HCT116 (cell line): ENCODE results near the gene RPL14. TPM values are rescaled to one million over a fixed set of nuclear protein-coding genes. Genes with fewer than 3 reads are reported as not detected.

Experiments used
- ATAC-seq: fragments of 200-7000 bp; cut with Tn5 transposase; 2 replicates; pipeline ENCODE4 v1.9.1; 2020; ENCODE audit warnings: mild to moderate bottlenecking, moderate library complexity
- BruUV-seq: library from RNA; stranded (reverse); fragments of 400-500 nt; replicated peaks from 2 replicates; lab custom pipeline; 2021; lab: Mats Ljungman, UMichigan
- CTCF ChIA-PET: fragments of 300-600 bp; sonication (Branson Sonifier 250); formaldehyde crosslinking; loops from one replicate; lab custom pipeline; 2021; ENCODE audit warnings: antibody characterized with exemption; lab: Charles Lee
- POLR2A ChIA-PET: fragments of 300-600, 350-600 bp; sonication (Branson Sonifier 250); formaldehyde crosslinking; loops from one replicate; lab custom pipeline; 2021; ENCODE audit warnings: antibody characterized with exemption; lab: Charles Lee
- RAD21 ChIA-PET, 2 experiments: fragments of 300-600 bp; sonication (Branson Sonifier 250); formaldehyde crosslinking; loops; one replicate each; lab custom pipeline; 2023; ENCODE audit warnings: low total read pairs in 2 of 2; ENCODE audit not compliant: uncharacterized antibody in 2 of 2, unreplicated experiment in 2 of 2, low non-redundant PET in 1 of 2; lab: Charles Lee
- DNase-seq: peaks from one replicate; pipeline ENCODE4 v3.0.0-alpha.2; 2010; ENCODE audit warnings: low read depth, low spot score
- H2AFZ ChIP-seq: fragments of 200-600 bp; shearing (Covaris generic), sonication (generic); 2 replicates; pipeline ENCODE4 v1.6.1; 2017; ENCODE audit warnings: low read depth, mixed run types, mixed read lengths, antibody characterized with exemption, low read length; ENCODE audit not compliant: poor library complexity, severe bottlenecking
- H3K27ac ChIP-seq: 2 replicates; pipeline ENCODE4 v1.5.1; 2012; ENCODE audit warnings: low read depth, low read length
- H3K27me3 ChIP-seq: fragments of 200-600 bp; sonication (generic); 2 replicates; pipeline ENCODE4 v1.6.1; 2016; ENCODE audit warnings: mixed run types, low read length, mixed read lengths; ENCODE audit not compliant: insufficient read depth
- H3K36me3 ChIP-seq, 2 experiments: fragments of 200-500 bp in 1 of 2; fragments of 200-600 bp in 1 of 2; sonication (Bioruptor generic) in 1 of 2; sonication (generic) in 1 of 2; 2 replicates each; pipeline versions ENCODE4 v1.5.1 to v1.6.1; 2014 to 2016; ENCODE audit warnings: low read length in 2 of 2, inconsistent platforms in 1 of 2, mixed read lengths in 1 of 2, mixed run types in 1 of 2; ENCODE audit not compliant: insufficient read depth in 2 of 2, control insufficient read depth in 1 of 2
- H3K4me1 ChIP-seq, 2 experiments: fragments of 200-600 bp in 1 of 2; sonication (generic) in 1 of 2; 2 replicates each; pipeline versions ENCODE4 v1.5.1 to v1.6.1; 2012 to 2017; ENCODE audit warnings: low read length in 2 of 2, inconsistent platforms in 1 of 2, mild to moderate bottlenecking in 1 of 2, mixed read lengths in 1 of 2, mixed run types in 1 of 2, moderate library complexity in 1 of 2; ENCODE audit not compliant: insufficient read depth in 2 of 2, control insufficient read depth in 1 of 2
- H3K4me2 ChIP-seq: fragments of 200-600 bp; sonication (generic); 2 replicates; pipeline ENCODE4 v1.6.1; 2017; ENCODE audit warnings: mixed run types, low read length, mixed read lengths
- H3K4me3 ChIP-seq, 2 experiments: fragments of 200-600 bp in 1 of 2; sonication (generic) in 1 of 2; replicated peaks in 1 of 2; 2 replicates each; pipeline ENCODE4 v1.5.1; 2011 to 2016; ENCODE audit warnings: low read length in 2 of 2, control low read depth in 1 of 2, low read depth in 1 of 2, mild to moderate bottlenecking in 1 of 2, mixed read lengths in 1 of 2, mixed run types in 1 of 2
- H3K79me2 ChIP-seq: fragments of 200-600 bp; sonication (generic); 2 replicates; pipeline ENCODE4 v1.6.1; 2017; ENCODE audit warnings: mild to moderate bottlenecking, mixed run types, low read length, moderate library complexity, mixed read lengths; ENCODE audit not compliant: insufficient read depth
- H3K9ac ChIP-seq: fragments of 200-600 bp; sonication (generic); 2 replicates; pipeline ENCODE4 v1.6.1; 2016; ENCODE audit warnings: low read length, mixed read lengths
- H3K9me2 ChIP-seq: fragments of 200-600 bp; sonication (generic), shearing (Covaris generic); 2 replicates; pipeline ENCODE4 v1.6.1; 2017; ENCODE audit warnings: mixed run types, mild to moderate bottlenecking, moderate library complexity; ENCODE audit not compliant: insufficient read depth
- H3K9me3 ChIP-seq, 2 experiments: fragments of 200-500 bp in 1 of 2; fragments of 200-600 bp in 1 of 2; sonication (Bioruptor generic) in 1 of 2; sonication (generic) in 1 of 2; 2 replicates each; pipeline ENCODE4 v1.6.1; 2014 to 2017; ENCODE audit warnings: low read length in 2 of 2, mixed read lengths in 2 of 2, inconsistent platforms in 1 of 2, low read depth in 1 of 2, mild to moderate bottlenecking in 1 of 2, mixed run types in 1 of 2, moderate library complexity in 1 of 2; ENCODE audit not compliant: control insufficient read depth in 1 of 2, insufficient read depth in 1 of 2
- H4K20me1 ChIP-seq: fragments of 200-600 bp; sonication (generic), shearing (Covaris generic); 2 replicates; pipeline ENCODE4 v1.6.1; 2017; ENCODE audit warnings: mixed run types, mild to moderate bottlenecking, moderate library complexity; ENCODE audit not compliant: insufficient read depth
- ATF3 ChIP-seq: IDR thresholded peaks from 2 replicates; pipeline ENCODE4 v1.6.1; 2012
- CBX3 ChIP-seq: IDR thresholded peaks from 2 replicates; pipeline ENCODE4 v1.6.1; 2012; ENCODE audit warnings: low read depth
- EGR1 ChIP-seq: IDR thresholded peaks from 2 replicates; pipeline ENCODE4 v1.6.1; 2012; ENCODE audit warnings: low read depth
- ELF1 ChIP-seq: IDR thresholded peaks from 2 replicates; pipeline ENCODE4 v1.6.1; 2012; ENCODE audit warnings: low read depth, borderline replicate concordance
- EZH2phosphoT487 ChIP-seq: fragments of 200-600 bp; IDR thresholded peaks from 2 replicates; pipeline ENCODE4 v1.6.1; 2018; ENCODE audit warnings: antibody characterized with exemption, borderline replicate concordance
- FOSL1 ChIP-seq: IDR thresholded peaks from 2 replicates; pipeline ENCODE4 v1.6.1; 2012; ENCODE audit warnings: low read depth
- JUND ChIP-seq: IDR thresholded peaks from 2 replicates; pipeline ENCODE4 v1.6.1; 2012
- POLR2A ChIP-seq: IDR thresholded peaks from 2 replicates; pipeline ENCODE4 v1.7.0; 2011; ENCODE audit warnings: borderline replicate concordance; ENCODE audit not compliant: insufficient read depth, insufficient read length; ENCODE audit errors: extremely low read depth
- SIN3A ChIP-seq: IDR thresholded peaks from 2 replicates; pipeline ENCODE4 v1.6.1; 2012; ENCODE audit warnings: low read depth
- SRF ChIP-seq: IDR thresholded peaks from 2 replicates; pipeline ENCODE4 v1.6.1; 2012; ENCODE audit warnings: low read depth
- YY1 ChIP-seq: IDR thresholded peaks from 2 replicates; pipeline ENCODE4 v1.6.1; 2011; ENCODE audit warnings: low read length, low read depth, moderate library complexity, mild to moderate bottlenecking; ENCODE audit not compliant: insufficient replicate concordance; ENCODE audit errors: extremely low read depth
- intact Hi-C: fragments of 100-400 bp; cut with micrococcal nuclease; formaldehyde crosslinking; loops from 2 replicates; pipeline ENCODE4 v1.10.0; 2022
- total RNA-seq: library from RNA; stranded (reverse); gene quantifications from one replicate; pipeline ENCODE4 v1.2.1, GENCODE V29; 2021; ENCODE audit not compliant: unreplicated experiment
- TF ChIP-seq, protein P1 (sequence below): IDR thresholded peaks from 2 replicates; pipeline ENCODE4 v1.6.1; 2011; ENCODE audit warnings: mild to moderate bottlenecking, low read length, moderate library complexity; ENCODE audit not compliant: insufficient replicate concordance; ENCODE audit errors: extremely low read depth

The RPL14 gene
- total RNA-seq, 1 experiment from 2014 or later, result 2,938 TPM

DNA sequence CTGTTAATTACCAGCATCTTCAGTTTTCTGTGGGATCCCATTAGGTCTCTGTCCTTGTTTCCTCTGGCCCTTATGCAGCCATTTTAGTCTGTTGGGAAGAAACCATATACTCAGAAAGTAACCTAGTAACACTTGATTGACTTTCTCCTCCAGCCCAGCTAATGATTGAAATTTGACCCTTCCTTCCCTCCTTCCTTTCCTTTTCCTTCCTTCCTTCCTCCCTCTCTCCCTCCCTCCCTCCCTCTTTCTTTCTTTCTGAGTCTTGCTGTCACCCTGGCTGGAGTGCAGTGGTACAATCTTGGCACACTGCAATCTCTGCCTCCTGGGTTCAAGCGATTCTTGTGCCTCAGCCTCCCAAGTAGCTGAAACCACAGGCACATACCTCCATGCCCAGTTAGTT, 42.8 kb downstream of the RPL14 start:
- no peak for ATAC-seq
- Histone ChIP-seq H3K9ac (no peak overlapping the region), H3K4me1 (peaks cover 7 to 14% of the 10 kb centered on the region in 2 experiments), H3K9me2 (no peaks in the 10 kb centered on the region), H3K79me2 (no peaks in the 10 kb centered on the region), H3K4me3 (no peak overlapping the region), H3K27ac (no peak overlapping the region), H3K9me3 (no peaks in the 10 kb centered on the region)
- RAD21 ChIA-PET, result no interaction called here
- POLR2A ChIA-PET, result no interaction called here
- BruUV-seq, result no TSS peak
- TF ChIP-seq SIN3A, result no peak
- TF ChIP-seq CBX3, result no peak
- TF ChIP-seq ELF1, result no peak
- TF ChIP-seq POLR2A, result no peak
- TF ChIP-seq JUND, result no peak
- no peak for TF ChIP-seq EGR1
- no peak for TF ChIP-seq EZH2phosphoT487
- TF ChIP-seq ATF3, result no peak
- no peak for TF ChIP-seq YY1
- TF ChIP-seq, protein P1, sequence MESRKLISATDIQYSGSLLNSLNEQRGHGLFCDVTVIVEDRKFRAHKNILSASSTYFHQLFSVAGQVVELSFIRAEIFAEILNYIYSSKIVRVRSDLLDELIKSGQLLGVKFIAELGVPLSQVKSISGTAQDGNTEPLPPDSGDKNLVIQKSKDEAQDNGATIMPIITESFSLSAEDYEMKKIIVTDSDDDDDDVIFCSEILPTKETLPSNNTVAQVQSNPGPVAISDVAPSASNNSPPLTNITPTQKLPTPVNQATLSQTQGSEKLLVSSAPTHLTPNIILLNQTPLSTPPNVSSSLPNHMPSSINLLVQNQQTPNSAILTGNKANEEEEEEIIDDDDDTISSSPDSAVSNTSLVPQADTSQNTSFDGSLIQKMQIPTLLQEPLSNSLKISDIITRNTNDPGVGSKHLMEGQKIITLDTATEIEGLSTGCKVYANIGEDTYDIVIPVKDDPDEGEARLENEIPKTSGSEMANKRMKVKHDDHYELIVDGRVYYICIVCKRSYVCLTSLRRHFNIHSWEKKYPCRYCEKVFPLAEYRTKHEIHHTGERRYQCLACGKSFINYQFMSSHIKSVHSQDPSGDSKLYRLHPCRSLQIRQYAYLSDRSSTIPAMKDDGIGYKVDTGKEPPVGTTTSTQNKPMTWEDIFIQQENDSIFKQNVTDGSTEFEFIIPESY, result no peak
- TF ChIP-seq FOSL1, result no peak
- TF ChIP-seq SRF, result no peak
- TF ChIP-seq, all 23 proteins: peak for 0
- Histone ChIP-seq H3K27me3 (no peaks in the 10 kb centered on the region), H2AFZ (no peak overlapping the region), H3K36me3 (no peaks in the 10 kb centered on the region), H3K4me2 (no peak overlapping the region), H4K20me1 (no peaks in the 10 kb centered on the region)
- intact Hi-C loops, result no loop called here
- DNase-seq, result no peak
- CTCF ChIA-PET, result no interaction called here
